Stimulated activated CD4-positive, alpha-beta T cell treated with anti-CD3 and anti-CD28 coated beads, Interleukin-2, amount 100 ng/mL, for 4 hours (primary cell): ENCODE results near the gene NAXD.
"Not testable (repeated sequence)": the region's sequence is repeated elsewhere in the genome, so short reads cannot be mapped to it uniquely, and the experiment has no call there.

Experiments
- DNase-seq: peaks from one replicate; pipeline ENCODE4 v3.0.0-alpha.2; 2020; ENCODE audit warnings: low read depth

The NAXD gene

GRCh38 chr13:110593430-110594130, 21.8 kb upstream of the NAXD start:
- no peak for DNase-seq

GRCh38 chr13:110597041-110597689, 18.2 kb upstream of the NAXD start:
- DNase-seq = no peak

GRCh38 chr13:110600261-110600819, 15.0 kb upstream of the NAXD start:
- DNase-seq = no peak

GRCh38 chr13:110600980-110601379, 14.4 kb upstream of the NAXD start:
- no peak for DNase-seq

GRCh38 chr13:110605132-110605531, 10.2 kb upstream of the NAXD start:
- DNase-seq = no peak

- DNase-seq = not testable (repeated sequence)
These were observed 9.1 kb upstream of the NAXD start for GRCh38 chr13:110606281-110606680.

GRCh38 chr13:110607675-110608224, 7.6 kb upstream of the NAXD start:
- no peak for DNase-seq

DNA sequence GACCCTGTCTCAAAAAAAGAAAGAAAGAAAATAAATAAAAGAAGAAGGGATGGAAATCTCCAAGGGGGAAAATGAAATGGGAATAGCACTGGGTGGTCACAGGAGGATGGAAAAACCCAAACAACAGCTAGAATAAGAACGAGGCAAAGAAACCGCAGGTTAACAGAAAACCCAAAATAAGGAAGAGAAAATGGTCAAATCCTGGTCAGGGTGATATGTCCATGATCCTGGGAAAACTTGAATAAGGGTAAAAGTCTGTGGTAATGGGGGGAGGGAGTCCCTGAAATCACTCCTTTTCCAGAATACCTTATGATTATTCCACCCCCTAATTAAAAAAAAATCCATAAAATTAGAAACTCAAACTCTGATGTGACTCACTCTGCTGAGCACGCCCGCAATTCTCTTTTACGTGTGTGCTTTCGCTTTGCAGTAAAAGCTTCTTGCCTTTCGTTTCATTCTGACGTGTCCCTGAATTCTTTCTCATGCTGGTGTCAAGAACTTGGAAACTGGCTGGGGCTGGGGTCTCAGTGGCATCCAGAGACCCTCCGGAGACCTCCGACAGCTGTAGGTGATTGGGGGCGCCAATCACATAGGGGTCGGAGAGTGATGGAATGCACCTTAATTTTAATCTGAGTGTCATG, 4.3 kb upstream of the NAXD start:
- no peak for DNase-seq

DNA sequence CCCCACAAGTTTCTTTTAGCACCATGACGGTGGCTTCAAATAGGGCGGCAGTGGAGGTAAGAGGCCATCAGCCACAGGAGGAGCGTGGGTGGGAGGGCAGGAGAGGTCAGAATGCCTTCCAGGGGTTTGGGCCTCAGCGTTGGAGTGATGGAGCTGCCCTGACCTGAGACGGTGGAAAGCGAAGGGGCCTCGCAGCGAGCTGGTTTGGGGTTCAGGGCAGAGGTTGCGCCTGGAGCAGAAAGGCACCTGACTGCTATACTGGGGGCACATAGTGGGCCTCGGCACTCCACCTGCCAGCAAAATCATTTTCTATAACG, 382 bp upstream of the NAXD start:
- no peak for DNase-seq

DNA sequence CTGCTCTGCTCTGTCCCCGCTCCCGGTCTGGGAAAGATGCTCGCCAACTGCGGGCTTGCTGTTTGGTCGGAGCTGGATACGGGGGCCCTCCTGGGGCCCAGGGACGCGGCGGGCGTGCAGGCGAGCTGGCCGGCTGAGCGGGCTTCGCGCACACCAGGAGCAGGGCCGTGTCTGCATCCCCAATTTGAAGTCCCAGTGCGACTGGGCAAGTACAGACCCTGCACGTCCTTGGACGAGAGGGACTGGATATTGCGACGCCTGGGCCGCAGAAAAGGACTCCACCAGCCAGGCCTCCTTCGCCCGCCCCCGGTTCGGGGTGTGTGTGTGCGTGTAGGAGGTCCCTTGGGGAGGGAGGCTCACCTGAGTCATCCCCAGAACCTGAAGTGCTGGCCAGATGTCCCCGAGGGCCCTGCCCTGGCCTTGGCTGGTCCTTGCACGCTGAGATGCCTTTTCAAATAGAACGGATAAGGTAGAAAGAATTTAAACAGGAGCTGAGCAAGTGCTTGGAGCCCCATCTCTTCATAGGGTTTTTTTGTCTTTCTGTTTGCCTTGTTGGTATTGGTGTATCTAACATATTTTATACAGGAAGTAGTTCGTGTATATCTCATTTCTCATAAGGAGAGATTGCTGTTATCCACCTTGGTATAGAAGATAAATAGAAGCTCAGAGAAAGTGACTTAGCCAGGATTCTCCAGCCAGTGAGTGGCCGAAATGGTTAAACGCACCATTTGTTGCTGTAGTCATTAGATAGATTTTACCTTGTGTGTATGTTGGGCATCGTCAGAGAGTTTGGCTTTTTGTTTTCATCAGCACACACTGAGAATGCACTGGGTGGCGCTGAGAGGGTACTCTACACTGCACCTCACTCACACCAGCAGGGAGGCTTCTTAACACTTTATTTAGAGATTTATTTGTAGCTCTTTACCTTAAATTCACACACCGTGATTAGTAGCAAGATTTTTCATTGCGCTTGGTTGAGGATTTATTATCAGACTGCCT, 1.1 kb downstream of the NAXD start:
- peak; percentile 38 for DNase-seq

DNA sequence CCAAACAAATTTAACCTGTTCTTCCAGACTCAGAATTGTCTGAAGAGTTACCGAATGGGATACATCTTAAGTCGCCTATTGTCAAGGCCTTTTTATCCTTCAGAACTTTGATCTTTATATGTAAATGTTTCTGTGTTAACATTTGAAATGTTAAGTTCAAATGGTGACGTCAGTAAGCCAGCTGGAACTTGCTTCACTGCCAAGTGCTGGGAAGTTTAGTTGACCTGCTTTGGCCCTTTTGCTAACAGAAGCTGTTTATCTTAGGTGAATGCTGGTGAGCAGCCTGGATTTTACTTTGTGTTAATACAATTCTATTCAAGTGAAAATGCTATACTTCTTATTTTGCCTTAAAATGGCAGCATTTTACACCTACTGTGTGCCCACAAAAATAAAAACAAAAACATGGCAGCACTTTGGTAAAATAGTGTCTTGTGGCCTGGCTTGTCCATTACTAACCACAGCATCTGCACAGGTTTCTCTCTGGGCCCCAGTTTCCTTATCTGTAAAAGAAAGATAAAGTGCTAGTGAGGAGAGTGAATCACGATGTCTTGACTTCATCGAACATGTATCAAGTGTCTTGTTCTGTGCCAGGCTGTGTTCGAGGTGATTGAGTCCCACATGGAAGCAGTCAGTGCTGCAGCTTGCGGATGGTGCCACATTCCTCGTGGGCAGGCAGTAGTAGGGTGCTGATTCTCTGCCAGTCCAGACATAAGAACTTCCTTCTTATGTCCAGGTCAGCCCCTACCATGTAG, 2.2 kb downstream of the NAXD start:
- no peak for DNase-seq

GRCh38 chr13:110618167-110618566, 2.8 kb downstream of the NAXD start:
- DNase-seq = no peak

GRCh38 chr13:110618780-110619179, 3.4 kb downstream of the NAXD start:
- no peak for DNase-seq

GRCh38 chr13:110620596-110620995, 5.3 kb downstream of the NAXD start:
- DNase-seq = no peak

DNA sequence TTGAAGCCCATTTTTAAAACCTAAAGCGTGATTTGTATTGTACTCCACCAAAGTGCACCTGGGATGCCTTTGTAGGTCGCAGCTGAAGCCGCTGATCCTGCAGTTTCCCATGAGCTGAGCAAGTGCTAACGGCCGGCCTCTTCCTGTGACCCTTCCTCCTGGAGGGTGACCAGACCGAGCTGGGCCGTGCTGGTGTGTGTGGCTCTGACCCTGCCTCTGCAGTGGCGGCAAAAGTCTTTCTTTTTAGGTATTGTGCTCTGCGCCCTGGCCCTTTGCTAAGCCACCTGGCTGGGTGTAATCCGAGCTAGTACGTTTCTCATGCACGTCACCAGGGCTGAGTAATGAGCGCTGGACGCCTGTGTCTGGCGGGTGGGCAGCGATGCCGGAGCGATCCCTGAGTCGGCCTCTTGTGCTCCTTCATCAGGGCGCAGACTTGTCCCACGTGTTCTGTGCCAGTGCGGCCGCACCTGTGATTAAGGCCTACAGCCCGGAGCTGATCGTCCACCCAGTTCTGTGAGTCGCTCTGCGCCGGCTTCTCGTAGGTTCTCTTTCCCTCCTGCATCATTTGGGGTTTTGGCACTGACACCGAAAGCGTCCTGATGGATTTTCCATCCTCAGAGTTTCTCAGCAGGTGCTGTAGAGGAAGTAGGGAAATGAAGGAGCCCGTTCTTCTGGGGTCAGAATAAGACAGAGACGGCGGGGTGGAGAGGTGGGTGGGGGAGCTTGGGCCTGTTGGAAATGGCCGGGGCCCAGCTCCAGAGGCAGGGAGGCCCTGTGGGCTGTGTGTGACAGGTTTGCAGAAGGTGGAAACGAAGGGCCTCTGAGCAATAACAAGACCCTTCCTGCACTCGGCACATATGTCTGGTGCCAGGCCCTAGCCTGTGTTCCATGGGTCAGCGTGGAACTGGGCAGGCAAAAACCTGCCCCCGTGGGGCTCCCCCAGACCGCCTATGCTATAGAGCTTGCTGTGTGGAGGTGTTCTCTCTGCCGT, 9.7 kb downstream of the NAXD start:
- no peak for DNase-seq

DNA sequence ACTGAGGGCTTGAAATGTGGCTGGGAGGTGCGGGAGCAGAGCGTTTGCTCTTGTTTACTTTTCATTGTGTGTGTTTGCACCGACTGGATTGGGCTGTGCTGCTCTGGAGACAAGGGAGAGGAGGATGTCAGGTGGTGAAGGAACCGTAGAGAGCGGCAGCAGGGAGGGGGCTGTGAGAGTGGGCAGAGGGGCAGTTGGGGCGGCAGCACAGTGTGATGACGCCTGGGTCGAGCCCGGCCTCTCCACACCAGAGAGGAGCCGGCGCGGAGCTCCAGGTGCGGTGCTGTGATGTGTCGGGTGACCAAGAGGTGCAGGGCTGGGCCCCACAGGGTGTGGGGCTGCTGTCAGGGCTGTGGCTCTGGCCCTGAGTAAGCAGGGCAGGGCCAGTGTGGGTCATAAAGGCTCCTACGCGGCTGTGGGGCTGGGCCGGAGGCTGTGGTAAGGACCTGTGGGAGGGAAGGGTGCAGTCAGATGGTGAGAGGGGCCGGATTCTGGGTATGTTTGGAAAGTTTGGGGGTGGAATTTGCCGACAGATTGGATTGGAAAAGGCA, 10.5 kb downstream of the NAXD start:
- DNase-seq = no peak

GRCh38 chr13:110626521-110626920, 11.2 kb downstream of the NAXD start:
- no peak for DNase-seq

- DNase-seq = no peak
These were observed 12.0 kb downstream of the NAXD start for GRCh38 chr13:110627351-110627750.

DNA sequence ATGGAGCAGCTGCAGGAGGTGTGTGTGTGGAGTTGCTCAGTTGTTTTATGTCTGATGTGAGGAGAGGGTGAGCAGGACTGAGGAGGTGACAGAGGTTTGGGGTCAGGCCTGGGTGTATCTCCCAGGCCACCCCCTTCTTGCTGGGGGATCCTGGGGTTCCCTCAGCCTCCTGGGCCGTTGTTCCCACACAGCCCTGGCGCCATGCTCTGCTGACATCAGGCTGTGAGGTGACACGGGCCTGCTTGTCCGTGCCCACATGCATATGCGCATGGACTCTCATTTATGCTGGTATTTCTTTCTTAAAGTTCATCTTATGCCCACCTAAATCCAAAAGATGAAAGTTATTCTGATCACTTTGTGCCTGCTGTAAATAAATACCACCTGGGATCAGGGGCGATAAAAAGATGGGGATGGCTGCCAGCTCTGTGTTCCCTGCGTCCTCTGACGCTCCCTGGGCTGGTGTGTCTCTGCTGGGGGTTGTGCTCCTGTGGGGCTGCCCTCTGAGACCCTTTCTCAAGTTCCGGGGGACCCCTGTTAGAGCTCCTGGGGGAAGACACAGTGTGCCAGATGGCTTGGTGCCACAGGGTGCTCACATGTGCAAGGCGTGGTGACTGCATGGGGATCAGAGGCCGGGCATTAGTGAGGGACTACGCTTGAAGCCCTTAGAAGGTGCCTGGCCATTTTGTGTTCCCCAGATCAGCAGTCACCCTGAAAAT, 12.6 kb downstream of the NAXD start:
- no peak for DNase-seq
